Testis (tissue), 2 donors: ENCODE data around the gene TENT5C.

Source experiments
- POLR2A ChIP-seq: fragments of 450-650 bp; IDR thresholded peaks from one replicate; pipeline ENCODE4 v1.6.1; 2017; ENCODE audit warnings: antibody characterized with exemption, mild to moderate bottlenecking, moderate library complexity
- TF ChIP-seq, protein P1 (sequence below), 3 experiments: fragments of 450-650 bp in 2 of 3; fragments of 200-600 bp in 1 of 3; sonication (generic) in 1 of 3; IDR thresholded peaks; one replicate each; pipeline ENCODE4 v1.5.1; 2016 to 2019; ENCODE audit warnings: antibody characterized with exemption in 3 of 3, mild to moderate bottlenecking in 2 of 3, moderate library complexity in 1 of 3

DNA sequence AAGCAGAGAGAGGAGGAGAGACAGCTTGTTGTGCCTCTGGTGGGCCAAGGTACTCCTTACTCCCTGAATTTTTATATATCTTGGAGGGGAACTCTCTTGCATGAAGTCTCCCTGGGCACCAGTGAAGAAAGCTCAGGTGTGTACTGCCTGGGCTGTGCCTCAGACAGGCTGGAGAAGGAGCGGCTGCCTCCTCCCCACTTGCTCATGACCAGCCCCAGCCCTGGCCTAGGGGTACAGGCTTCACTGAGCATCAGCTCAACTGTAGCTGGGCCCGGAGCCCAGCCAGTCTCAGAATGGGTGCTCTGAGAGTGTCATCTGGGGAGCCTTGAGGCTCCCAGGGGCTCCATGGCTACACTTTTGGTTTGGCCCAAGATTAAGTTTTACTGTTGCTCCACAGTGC is 44.8 kb upstream of the TENT5C start:
- TF ChIP-seq POLR2A = no peak
- TF ChIP-seq, protein P1, sequence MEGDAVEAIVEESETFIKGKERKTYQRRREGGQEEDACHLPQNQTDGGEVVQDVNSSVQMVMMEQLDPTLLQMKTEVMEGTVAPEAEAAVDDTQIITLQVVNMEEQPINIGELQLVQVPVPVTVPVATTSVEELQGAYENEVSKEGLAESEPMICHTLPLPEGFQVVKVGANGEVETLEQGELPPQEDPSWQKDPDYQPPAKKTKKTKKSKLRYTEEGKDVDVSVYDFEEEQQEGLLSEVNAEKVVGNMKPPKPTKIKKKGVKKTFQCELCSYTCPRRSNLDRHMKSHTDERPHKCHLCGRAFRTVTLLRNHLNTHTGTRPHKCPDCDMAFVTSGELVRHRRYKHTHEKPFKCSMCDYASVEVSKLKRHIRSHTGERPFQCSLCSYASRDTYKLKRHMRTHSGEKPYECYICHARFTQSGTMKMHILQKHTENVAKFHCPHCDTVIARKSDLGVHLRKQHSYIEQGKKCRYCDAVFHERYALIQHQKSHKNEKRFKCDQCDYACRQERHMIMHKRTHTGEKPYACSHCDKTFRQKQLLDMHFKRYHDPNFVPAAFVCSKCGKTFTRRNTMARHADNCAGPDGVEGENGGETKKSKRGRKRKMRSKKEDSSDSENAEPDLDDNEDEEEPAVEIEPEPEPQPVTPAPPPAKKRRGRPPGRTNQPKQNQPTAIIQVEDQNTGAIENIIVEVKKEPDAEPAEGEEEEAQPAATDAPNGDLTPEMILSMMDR (IDR thresholded peaks at IDR 0.05) = no peak
